GM18909 (cell line): ENCODE data around the gene NSD1.

ENCODE experiments used
- ATAC-seq: cut with Tn5 transposase; IDR thresholded peaks from one replicate; pipeline ENCODE4 v1.9.1; 2021; ENCODE audit warnings: mild to moderate bottlenecking; ENCODE audit not compliant: unreplicated experiment, poor library complexity

NSD1 gene

DNA sequence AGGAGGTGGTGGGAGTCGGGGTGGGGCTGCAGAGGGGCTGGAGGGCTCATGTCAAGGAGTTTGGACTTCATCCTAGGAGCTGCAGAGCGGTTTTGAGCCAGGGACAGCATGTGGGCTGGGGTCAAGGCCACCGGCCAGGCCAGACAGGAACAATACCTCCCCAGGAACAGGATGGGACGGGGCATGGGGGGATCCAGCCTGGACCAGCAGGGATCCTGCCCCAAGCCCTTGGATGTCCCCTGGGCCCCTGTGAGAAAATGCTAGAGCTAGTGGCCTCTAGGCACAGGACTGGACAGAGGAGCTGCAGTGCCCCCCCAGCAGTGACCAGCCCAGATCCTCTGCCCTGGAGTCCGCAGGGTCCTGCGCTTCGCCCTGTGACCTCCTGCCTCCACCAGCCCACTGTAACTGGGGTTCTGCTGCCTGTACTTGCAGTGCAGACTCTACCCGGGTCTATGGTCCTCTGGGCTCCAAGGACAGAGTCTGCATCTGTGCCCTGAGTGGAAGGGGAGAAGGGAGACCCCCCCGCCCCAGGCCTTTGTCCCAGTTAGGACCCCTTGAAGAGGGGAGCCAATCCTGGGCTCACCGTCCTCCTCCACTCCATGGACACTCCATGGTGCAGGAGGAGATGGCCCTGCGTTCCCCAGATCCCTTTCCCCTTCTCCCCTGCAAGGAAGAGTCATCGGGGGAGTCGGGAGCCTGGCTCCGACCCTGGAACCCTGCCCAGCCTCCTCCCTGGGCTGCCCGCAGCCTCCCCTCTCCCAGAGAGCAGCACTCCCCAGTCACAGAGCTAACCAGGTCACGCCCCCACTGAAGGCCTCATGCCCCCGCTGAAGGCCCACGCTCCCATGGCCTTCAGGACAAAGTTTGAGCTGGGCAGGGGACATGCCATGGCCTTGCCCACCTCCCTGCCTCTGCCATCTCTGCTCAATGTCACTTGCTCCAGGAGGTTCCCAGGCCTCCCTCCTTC is 181.1 kb downstream of the NSD1 start:
- no peak for ATAC-seq

DNA sequence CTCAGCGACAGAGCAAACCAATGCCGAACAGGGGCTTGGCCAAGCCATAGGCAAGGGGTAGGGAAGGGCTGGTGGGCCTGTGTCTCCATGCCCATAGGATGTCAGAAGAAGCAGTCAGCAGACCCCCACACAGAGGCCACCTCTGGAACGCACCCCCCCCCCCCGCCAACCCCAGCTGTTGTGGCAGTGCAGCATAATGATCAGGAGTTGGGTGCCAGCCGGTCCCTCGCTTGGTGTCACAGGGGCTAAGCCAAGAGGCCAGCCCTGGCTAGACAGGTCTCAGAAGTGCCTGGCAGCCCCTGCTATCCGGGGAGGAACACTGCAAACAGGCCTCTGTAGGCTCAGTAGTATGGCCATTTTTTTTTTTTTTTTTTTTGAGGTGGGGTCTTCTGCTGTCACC is 181.8 kb downstream of the NSD1 start:
- ATAC-seq = no peak

DNA sequence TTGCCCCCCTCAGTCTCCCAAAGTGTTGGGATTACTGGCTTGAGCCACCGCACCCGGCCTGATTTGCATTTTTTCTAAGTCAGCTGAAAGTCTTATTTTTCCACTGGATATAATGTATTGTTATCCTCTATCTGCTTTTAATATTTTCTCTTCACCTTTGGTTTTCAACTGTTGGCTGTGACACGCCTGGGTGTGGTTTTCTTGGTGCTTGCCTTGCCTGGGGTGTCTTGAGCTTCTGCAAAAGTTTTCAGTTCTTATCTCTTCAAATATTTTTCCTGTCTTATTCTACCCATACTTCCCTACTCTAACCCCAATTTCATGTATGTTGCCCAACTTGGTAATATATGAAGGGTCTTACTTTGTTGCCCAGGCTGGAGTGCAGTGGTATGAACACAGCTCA is 182.4 kb downstream of the NSD1 start:
- ATAC-seq = no peak

DNA sequence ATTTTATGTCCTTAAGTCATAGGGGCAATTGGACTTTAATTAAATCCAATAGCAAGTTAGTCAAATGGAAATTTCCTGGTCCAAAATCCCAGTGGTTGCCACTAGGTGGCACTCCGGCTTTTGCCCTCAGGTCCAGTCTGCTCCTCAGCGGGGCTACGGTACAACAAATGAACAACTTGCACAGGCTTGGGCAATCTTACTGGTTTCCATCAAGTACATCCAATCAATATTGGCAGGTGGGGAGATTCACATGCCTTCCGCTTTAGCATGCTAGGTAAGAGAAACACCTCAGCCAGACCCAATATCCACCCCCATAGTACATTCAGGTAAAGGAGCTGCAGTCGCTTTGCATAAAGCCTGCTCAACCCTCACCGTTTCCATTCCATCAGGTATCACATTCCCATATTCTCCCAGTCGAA is 184.4 kb downstream of the NSD1 start:
- peak; percentile 44 for ATAC-seq

DNA sequence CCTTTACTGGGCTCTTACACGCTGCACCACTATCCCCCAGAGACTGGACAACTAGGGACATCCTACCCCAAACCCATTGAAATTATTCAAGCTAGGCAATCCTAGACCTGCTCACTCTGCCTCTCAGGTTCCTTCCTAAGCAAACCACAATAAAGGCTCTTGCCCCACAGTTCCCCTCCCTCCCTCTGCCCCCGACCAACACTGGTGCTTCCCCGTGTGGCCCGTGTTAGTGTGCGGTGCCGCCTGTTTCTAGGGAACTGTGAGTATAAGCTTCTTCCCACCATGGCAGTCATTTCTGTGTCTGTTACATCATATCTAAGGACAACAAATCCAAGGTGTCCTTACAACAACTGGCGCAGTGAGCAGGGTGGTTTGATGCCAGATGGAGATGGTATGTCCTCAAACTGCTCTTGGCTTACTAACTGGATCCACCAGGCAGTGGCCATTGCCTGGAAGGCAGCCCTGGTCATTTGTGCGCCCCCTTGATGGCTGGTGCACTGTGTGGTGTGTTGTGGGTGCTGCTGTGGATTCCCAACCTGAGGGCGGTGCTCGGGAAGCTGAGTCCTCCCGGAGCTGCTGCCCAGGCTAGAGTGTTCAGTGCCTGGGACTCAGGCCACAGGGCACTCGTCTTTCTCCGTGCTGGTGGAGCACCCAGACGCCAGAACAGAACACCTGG is 186.5 kb downstream of the NSD1 start:
- no peak for ATAC-seq

DNA sequence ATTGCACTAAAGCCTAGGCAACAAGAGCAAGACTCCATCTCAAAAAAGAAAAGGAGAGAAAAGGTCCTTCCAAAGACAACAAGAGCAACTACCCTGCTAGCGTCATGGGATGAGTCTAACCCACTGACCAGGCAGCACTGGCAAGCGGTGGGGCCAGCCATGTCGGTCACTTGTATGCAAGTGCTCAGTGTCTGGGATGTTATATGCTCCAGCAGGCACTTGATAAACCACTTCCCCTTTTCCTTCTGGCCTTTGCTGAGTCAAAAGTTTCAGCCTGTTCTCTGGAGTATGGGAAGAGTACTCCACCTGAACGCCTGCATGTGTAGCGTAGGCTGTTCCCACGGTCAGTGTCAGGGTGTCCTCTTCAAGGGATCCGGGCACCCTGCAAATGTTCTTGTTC is 187.3 kb downstream of the NSD1 start:
- no peak for ATAC-seq

DNA sequence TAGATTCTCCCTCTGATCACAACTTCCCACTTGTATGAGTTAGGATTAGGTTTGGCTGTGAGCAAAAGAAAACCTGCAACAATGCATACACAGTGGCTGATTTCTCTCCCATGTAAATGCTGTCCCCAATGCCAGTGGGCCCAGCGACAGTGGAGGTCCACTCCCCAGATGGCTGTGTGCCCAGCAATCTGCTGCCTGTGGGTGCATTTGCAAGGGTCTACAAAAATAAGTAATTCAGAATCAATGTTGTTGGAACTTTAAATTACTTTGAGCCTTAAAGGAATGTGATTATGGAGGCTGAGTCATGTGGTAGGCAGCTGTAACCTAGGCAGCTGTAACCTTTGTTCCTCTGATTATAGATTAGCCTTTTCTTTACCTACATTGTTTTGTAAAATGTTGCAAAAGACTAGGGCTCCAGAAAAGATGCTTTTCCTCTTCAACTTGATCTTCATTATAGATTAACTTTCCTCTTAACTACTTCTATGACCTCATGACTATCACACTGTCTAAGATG is 192.4 kb downstream of the NSD1 start:
- ATAC-seq = no peak

DNA sequence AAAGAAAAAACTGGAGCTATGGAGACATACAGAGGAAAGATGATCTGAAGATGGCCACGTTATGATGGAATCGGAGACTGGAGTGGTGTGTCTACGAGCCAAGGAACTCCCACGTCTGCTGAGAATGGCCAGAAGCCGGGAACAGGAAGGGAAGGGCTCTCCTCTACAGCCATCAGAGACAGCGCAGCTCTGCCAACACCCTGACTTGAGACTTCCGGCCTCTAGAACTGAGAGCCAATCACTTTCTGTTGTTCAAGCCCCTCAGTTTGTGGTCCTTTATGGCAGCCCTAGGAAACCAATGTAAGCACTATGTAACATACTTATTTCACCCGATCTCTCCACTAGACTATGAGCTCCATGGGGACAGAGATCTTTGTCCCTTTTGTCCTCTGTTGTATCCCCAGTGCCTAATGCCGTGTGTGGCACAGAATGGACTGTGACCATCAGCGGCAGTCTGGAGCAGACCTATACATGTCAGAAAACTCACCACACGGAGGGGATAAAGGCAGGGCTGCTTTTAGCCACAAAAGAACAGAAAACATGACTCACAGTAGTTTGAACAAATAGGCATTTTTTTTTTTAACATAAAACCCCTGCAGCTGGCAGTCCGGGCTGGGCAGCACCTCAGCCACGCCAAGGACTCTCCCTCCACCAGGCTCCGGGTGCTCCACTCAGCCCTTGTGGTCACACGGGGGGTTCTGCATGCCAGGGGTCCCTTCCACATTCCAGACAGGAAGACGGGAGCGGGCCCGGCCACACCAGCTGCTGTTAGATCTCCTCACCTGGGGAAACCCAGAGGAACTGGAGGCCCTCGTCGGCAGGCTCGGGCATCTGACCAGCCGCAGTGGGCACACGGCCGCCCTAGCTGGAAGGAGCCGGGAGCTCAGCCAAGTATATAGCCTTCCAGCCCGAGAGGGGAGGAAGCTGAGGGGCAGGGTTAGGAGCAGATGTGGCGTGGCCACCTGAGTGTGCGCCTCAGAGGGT is 194.3 kb downstream of the NSD1 start:
- no peak for ATAC-seq

DNA sequence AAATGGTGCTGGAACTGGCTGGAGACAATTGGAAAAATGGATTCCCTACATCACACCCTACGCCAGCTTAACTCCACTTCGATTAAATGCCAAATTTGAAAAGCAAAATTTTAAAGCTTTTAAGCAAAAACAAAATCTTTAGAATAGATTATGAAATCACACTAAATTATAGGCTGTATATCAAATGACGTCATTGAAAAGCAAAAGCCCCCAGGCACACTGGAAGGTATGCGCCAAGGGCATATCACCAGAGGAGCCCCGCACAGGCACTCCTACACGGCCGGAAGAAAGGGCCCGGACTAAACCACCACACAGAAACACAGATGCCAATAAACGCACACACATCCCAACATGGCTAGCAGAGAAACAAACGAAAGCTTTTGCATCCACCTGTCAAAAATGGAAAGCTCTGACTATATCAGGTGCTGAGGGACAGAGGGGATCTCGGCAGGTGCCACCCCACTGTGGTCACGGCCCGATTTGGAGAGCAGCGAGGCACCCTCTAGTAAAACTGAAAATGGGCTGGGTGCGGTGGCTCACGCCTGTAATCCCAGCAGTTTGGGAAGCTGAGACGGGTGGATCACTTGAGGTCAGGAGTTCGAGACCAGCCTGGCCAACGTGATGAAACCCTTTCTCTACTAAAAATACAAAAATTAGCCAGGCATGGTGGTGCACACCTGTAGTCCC is 195.1 kb downstream of the NSD1 start:
- ATAC-seq = no peak

DNA sequence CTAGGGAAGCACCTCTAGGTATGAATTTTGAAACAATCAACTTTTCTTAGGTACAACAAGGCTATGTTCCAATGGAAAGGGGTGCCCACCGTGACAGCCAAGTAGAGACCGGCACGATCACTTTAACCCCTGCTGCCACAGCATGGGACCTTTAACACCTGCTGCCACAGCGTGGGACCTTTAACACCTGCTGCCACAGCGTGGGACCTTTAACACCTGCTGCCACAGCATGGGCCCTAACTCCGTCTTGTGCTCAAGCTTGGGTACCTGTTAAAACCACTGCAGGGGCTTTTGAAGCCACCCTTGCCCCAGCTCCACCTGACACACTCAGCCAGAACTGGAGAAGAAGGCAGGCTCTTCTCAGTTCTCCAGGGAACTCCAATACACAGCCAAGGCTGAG is 196.3 kb downstream of the NSD1 start:
- ATAC-seq = no peak

DNA sequence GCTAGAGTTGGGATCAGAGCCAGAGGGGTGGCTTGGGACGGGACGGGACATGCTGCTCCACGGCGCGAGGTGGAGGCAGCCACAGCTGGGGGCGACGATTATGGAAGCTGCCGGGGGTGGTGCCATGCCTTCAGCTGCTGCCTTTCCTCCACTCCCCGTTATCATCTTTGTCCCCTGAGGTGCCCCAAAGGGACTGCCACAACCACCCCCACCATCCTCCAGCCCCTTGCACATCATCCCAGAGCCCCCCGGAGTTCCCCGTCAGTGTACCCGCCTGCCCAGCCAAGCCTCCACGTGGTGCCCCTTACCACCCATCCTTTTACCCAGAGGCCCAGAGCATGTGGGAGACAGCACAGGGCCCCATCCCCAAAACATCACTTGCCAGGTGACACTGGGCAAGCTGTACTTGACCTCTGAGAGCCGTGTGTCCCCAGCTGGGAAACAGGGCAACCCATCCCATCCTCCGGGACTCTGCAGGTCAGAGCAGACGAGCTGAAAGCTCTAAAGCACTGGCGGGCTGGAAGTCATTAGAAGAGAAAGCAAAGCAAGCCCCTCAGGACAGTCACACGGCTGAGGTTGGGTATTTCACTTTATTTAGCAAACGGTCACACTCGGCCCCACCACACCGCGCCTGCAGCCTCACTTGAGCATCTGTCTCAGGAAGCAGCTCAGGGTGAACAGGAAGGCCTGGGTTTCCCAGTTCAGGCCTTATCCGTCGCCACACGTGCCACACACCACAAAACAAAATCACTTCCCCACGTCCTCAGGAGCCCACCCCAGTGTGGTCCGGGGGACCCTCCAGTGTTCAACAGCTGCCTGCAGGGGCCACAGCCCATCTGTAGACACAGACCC is 197.6 kb downstream of the NSD1 start:
- ATAC-seq = no peak

DNA sequence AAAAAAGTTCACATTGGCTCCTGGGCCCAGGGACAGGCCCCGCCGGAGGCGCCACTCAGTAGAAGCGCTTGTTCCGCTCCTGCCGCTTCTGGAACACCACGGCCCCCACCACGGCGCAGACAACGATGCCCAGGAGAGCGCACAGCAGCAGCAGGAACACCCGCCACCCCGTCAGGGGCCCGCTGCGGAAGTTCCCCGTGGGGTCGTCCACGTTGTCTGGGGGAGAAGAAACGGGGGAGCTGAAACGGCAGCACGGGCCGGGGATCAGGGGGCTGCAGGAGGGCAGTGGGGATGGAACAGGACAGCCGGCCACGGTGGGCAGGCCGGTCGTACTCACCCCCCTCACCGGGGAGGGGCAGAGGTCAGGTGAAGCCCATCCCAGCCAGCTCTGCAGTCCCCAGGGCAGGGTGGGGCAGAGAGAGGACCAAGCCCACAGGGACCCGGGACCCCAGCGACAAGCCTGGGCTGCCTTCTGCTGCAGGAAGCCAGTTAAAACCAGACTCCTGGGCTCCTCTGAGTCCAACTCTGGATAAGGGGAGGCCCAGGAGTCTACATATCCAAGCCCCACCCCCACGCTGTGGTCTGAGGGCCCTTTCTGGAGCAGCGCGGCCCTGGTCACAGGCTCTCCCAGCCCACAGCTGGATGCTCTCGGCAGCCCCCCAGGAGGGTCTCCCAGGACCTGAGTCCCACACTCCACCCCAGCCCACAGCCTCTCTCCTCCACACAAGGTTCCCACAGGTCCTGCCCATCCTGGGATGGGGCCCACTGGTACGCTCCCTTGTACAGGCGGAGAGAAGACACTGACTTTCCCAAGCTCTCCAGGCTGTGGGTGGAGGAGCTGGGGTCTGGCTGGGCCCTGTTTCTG is 198.7 kb downstream of the NSD1 start:
- ATAC-seq = no peak

DNA sequence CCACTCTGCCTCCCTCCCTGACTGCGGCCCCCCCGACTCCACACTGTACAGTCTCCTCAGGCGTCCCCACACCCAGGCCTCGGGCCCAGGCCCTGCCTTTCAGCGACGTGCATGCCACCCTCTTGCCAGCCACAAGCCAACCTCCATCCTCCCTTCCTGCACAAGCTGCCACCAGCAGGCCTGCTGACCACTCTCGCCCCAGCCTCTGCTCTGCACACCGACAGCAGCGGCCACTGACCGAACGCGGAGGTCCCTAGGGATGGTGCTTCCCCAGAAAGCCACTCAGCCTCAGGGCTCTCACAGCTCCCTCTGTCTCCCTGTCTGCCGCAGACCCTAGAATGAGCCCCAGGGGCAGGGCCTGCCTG is 199.3 kb downstream of the NSD1 start:
- ATAC-seq = no peak

DNA sequence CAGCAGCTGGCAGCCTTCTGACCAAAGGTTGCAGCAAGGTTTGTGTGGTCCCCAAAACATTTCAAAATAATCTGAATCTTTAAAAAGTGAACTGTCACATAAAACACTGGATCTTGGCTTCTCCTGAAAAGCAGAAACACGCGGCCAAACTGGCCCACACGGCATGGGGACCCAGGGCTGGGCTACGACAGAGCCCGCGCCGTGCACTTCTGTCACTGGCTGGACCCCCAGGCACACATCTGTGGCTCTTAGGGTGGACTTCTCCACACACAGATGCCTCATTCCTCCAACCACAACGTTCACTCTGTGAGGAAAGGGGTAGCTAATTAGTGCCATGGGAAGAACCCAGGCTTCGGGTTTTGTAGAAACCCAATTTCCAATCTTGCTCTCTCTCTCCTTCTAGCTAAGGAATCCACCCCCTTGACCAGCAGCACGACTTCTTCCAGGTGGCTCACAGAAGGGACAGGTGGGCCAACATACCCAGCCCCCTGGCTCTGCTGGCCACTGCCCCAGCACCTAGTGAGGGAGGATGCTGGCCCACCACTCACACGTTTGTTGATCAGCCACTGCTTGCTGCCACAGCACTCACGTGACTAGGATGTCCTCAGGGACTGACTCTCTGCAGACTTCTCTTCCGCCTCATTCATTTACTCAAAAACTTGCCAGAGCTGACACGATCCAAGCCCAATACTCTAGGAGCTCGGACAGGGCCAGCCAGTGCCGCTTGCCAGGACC is 200.0 kb downstream of the NSD1 start:
- ATAC-seq = no peak

DNA sequence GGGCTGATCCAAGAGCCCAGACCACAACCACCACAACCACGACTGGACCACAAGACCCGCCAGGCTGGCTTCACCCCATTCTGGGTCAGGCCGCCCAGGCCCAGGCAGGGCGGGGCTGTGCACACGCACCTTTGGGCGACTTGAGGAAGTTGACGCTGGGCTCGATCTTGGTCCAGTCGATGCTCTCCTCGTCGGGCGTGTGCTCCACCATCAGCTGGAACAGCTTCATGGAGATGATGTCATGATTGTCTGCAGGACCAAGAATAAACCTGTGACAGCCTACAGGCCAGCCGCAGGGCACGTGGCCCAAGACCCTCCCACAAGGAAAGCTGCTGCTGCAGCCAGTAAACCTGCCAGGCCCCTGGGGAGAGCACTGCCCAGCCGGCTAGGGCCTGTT is 200.6 kb downstream of the NSD1 start:
- ATAC-seq = no peak

DNA sequence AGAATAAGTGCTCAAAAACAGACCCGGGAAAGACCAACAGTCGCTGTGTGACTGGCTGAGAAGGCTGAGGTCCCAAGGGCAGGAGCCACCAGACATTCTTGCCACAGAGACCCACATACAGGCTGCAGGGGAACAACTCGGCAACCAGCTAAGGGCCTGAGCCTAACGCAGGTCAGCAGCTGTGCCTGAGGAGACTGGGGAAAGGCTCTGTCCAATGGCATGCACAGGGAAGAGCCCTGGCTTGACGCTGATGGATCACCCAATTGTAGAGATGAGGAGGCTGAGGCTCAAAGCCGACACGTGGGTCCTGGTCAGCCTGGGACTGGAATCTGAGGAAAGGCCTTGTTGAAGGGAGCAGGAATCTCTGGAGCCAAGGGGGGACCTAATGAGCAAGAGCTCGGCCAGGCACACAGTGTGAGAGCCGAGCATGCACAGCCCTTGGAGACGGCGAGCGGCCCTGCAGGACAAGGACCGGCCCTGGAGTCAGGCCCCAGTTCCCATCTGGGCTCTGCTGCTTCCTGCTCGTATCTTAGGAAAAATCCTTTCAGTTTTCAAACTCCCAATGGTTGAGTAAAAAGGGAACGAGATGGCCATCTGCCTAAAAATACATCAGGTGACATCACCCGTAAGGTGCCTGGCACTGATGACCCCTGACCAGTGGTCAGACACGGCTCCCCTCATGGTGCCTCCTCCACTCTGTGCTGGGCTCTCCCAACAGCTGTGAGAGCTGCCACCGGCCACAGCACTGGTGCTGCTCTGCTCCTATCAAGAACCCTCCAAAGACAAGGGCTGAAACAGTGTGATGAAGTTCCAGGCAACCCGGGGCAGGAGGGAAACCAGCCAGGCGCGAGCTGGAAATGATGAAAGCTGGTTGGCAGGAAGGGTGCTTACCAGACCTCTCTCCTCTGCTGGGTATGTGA is 201.5 kb downstream of the NSD1 start:
- no peak for ATAC-seq
